Stromal cell of bone marrow (primary cell): Measurements from ENCODE around the gene THYN1.

Experiments
- DNase-seq: peaks from one replicate; pipeline ENCODE4 v3.0.0-alpha.2; 2012; ENCODE audit warnings: low read depth

THYN1 gene

GRCh38 chr11:134223121-134223520 lies 30.0 kb downstream of the THYN1 start:
- DNase-seq = no peak

- no peak for DNase-seq
These were observed 36.3 kb downstream of the THYN1 start for GRCh38 chr11:134216816-134217215.

- no peak for DNase-seq
These were observed 37.3 kb downstream of the THYN1 start for GRCh38 chr11:134215836-134216235.

- no peak for DNase-seq
These were observed 45.5 kb downstream of the THYN1 start for GRCh38 chr11:134207538-134208239.

GRCh38 chr11:134206185-134206584 lies 47.0 kb downstream of the THYN1 start:
- DNase-seq = no peak

GRCh38 chr11:134205729-134206128 lies 47.4 kb downstream of the THYN1 start:
- no peak for DNase-seq

GRCh38 chr11:134202661-134203060 lies 50.5 kb downstream of the THYN1 start:
- no peak for DNase-seq

- DNase-seq = no peak
These were observed 52.5 kb downstream of the THYN1 start for GRCh38 chr11:134200688-134201087.

- DNase-seq = no peak
These were observed 53.6 kb downstream of the THYN1 start for GRCh38 chr11:134199531-134199930.
